Transverse colon (tissue), 4 donors: ENCODE data around the gene SZT2. TPM values are rescaled to one million over a fixed set of nuclear protein-coding genes. Genes with fewer than 3 reads are reported as not detected.
"Not testable (repeated sequence)": the region's sequence is repeated elsewhere in the genome, so short reads cannot be mapped to it uniquely, and the experiment has no call there.

Experiments used
- DNase-seq: peaks from one replicate; pipeline ENCODE4 v3.0.0-alpha.2; 2019
- H3K27ac ChIP-seq, 4 donors: fragments of 200-600 bp; sonication (generic); 2 replicates each; pipeline ENCODE4 v1.5.1; 2016 to 2018; ENCODE audit warnings: inconsistent platforms in 4 of 4
- H3K27me3 ChIP-seq: fragments of 200-600 bp; sonication (generic); 2 replicates; pipeline ENCODE4 v1.5.1; 2017; ENCODE audit warnings: inconsistent platforms
- H3K36me3 ChIP-seq, 4 donors: fragments of 200-600 bp; sonication (generic); 2 replicates each; pipeline ENCODE4 v1.5.1; 2017 to 2019; ENCODE audit warnings: inconsistent platforms in 4 of 4
- H3K4me1 ChIP-seq, 4 donors: fragments of 200-600 bp; sonication (generic); 2 replicates each; pipeline ENCODE4 v1.5.1; 2017 to 2020; ENCODE audit warnings: inconsistent platforms in 4 of 4
- H3K4me3 ChIP-seq, 4 donors: fragments of 200-600 bp; sonication (generic); 1 replicate in 1 of 4; 2 replicates in 3 of 4; pipeline versions ENCODE4 v1.5.1 to v1.6.1; 2017 to 2019; ENCODE audit warnings: inconsistent platforms in 4 of 4
- H3K9me3 ChIP-seq, 2 donors: fragments of 200-600 bp; sonication (generic); 2 replicates each; pipeline ENCODE4 v1.5.1; 2017 to 2019; ENCODE audit warnings: inconsistent platforms in 2 of 2
- CTCF ChIP-seq, 5 experiments: fragments of 200-600 bp in 3 of 5; fragments of 450-650 bp in 2 of 5; sonication (generic) in 3 of 5; IDR thresholded peaks; 1 replicate in 2 of 5; 2 replicates in 3 of 5; pipeline ENCODE4 v1.5.1; 2016 to 2017; ENCODE audit warnings: antibody characterized with exemption in 5 of 5, inconsistent platforms in 3 of 5, mild to moderate bottlenecking in 2 of 5, moderate library complexity in 1 of 5
- EP300 ChIP-seq: sonication (generic); formaldehyde crosslinking; IDR thresholded peaks from one replicate; pipeline ENCODE4 v1.6.1; 2017; ENCODE audit warnings: antibody characterized with exemption, low read depth
- POLR2A ChIP-seq: fragments of 450-650 bp; IDR thresholded peaks from one replicate; pipeline ENCODE4 v1.6.1; 2016; ENCODE audit warnings: antibody characterized with exemption, mild to moderate bottlenecking, moderate library complexity
- POLR2AphosphoS5 ChIP-seq, 3 donors: sonication (generic); formaldehyde crosslinking; IDR thresholded peaks; one replicate each; pipeline ENCODE4 v1.6.1; 2016; ENCODE audit warnings: antibody characterized with exemption in 3 of 3
- WGBS, 2 donors: methylation state at CpG; one replicate each; pipeline ENCODE4 v1.1.5; 2018; ENCODE audit warnings: low coverage in 1 of 2; 5-methylcytosine and 5-hydroxymethylcytosine counted together
- in situ Hi-C, 4 donors: fragments of 200-750 bp; cut with MboI; loops; one replicate each; pipeline versions ENCODE4 v1.15.0 to v1.15.1; 2017; ENCODE audit warnings: low sequenced_read_pairs in 3 of 4, low pct_ligation_motif_present in 1 of 4, low pct_unique_long_range_greater_than_20kb in 1 of 4
- intact Hi-C: fragments of 100-400 bp; cut with DNase I; formaldehyde crosslinking; loops from one replicate; pipeline ENCODE4 v1.15.1; 2023; ENCODE audit warnings: low total_unique reads
- total RNA-seq, 4 donors: library from RNA; depleted of rRNA; stranded (reverse); fragments of >200 nt; gene quantifications; one replicate each; pipeline ENCODE4 v1.1.0, GENCODE V29; 2016

The SZT2 gene
- total RNA-seq, 4 donors from 2014 or later: 43.1 to 106 (median 82.2) TPM

GRCh38 chr1:43410571-43410970 lies 20.9 kb downstream of the SZT2 start:
- in situ Hi-C loops (loop anchor here in 3 of 4 donors (5.0 to 10.0 kb wide), 3 partner anchors 176 to 186 kb away; no protein-coding TSS in a partner anchor), intact Hi-C loops (no loop called here)
- TF ChIP-seq POLR2A: no peak
- no peak for TF ChIP-seq EP300
- TF ChIP-seq POLR2AphosphoS5 (IDR thresholded peaks at IDR 0.05): no peak
- TF ChIP-seq CTCF (IDR thresholded peaks at IDR 0.05): no peak

GRCh38 chr1:43413426-43413825 lies 23.7 kb downstream of the SZT2 start:
- H3K4me1 ChIP-seq, H3K9me3 ChIP-seq, intact Hi-C loops, H3K27ac ChIP-seq, H3K4me3 ChIP-seq, DNase-seq, H3K27me3 ChIP-seq: not testable (repeated sequence)
- 86 to 98% methylated on average over 1 of the region's 1 CpG for WGBS, 2 donors
- in situ Hi-C loops: loop anchor here in 3 of 4 donors (5.0 to 10.0 kb wide), 3 partner anchors 179 to 189 kb away; no protein-coding TSS in a partner anchor
- peaks cover 0 to 34% (median 12%) of the 10 kb centered on the region in 4 donors for H3K36me3 ChIP-seq

More at GRCh38 chr1:43410571-43410970, 20.9 kb downstream of the SZT2 start:
- Histone ChIP-seq H3K27ac (no peak overlapping the region), H3K4me3 (no peak overlapping the region), H3K36me3 (peaks cover 0 to 27% (median 6%) of the 10 kb centered on the region in 4 donors), H3K4me1 (peaks cover 0 to 9% (median 2%) of the 10 kb centered on the region in 4 donors), H3K9me3 (no peaks in the 10 kb centered on the region), H3K27me3 (no peaks in the 10 kb centered on the region)
- no peak for DNase-seq
- 56 to 97% methylated on average over 1 to 3 of the region's 3 CpGs for WGBS, 2 donors

GRCh38 chr1:43414634-43415223 lies 25.0 kb downstream of the SZT2 start:
- Histone ChIP-seq H3K27ac (no peak overlapping the region), H3K4me1 (no peaks in the 10 kb centered on the region), H3K36me3 (peaks cover 0 to 32% (median 11%) of the 10 kb centered on the region in 4 donors), H3K4me3 (no peak overlapping the region), H3K27me3 (no peaks in the 10 kb centered on the region), H3K9me3 (no peaks in the 10 kb centered on the region)
- WGBS, 2 donors: 77 to 84% methylated on average over 3 to 5 of the region's 5 CpGs
- intact Hi-C loops (no loop called here), in situ Hi-C loops (loop anchor here (5.0 to 10.0 kb wide), 3 partner anchors 180 to 190 kb away; no protein-coding TSS in a partner anchor)
- no peak for TF ChIP-seq POLR2A
- TF ChIP-seq CTCF (IDR thresholded peaks at IDR 0.05): peak; percentile 53 to 69 (median 61)
- DNase-seq: peak; percentile 66

- WGBS, 2 donors: 60 to 82% methylated on average over 1 to 5 of the region's 5 CpGs
Measured at GRCh38 chr1:43415901-43416300, 26.2 kb downstream of the SZT2 start.

More at GRCh38 chr1:43415901-43416300, 26.2 kb downstream of the SZT2 start:
- TF ChIP-seq CTCF (IDR thresholded peaks at IDR 0.05) (no peak), POLR2A (no peak), POLR2AphosphoS5 (IDR thresholded peaks at IDR 0.05) (no peak), EP300 (no peak)
- H3K4me1 ChIP-seq: no peaks in the 10 kb centered on the region
- in situ Hi-C loops: loop anchor here in 3 of 4 donors (5.0 to 10.0 kb wide), 3 partner anchors 181 to 191 kb away; no protein-coding TSS in a partner anchor
- H3K4me3 ChIP-seq: no peak overlapping the region
- H3K27ac ChIP-seq: no peak overlapping the region
- DNase-seq: no peak
- intact Hi-C loops: no loop called here
- peaks cover 0 to 41% (median 17%) of the 10 kb centered on the region in 4 donors for H3K36me3 ChIP-seq
- no peaks in the 10 kb centered on the region for H3K27me3 ChIP-seq
- no peaks in the 10 kb centered on the region for H3K9me3 ChIP-seq
